Kidney epithelial cell (primary cell): ENCODE results near the gene PIEZO2. TPM values are rescaled to one million over a fixed set of nuclear protein-coding genes. Genes with fewer than 3 reads are reported as not detected.

ENCODE experiments used
- DNase-seq: peaks from one replicate; pipeline ENCODE4 v3.0.0-alpha.2; 2010; ENCODE audit warnings: low read depth
- H3K27me3 ChIP-seq: 2 replicates; pipeline ENCODE4 v1.6.0; 2011; ENCODE audit warnings: low read length; ENCODE audit not compliant: control insufficient read depth, insufficient read depth
- H3K36me3 ChIP-seq: 2 replicates; pipeline ENCODE4 v1.5.1; 2011; ENCODE audit warnings: low read length; ENCODE audit not compliant: control insufficient read depth, insufficient read depth
- H3K4me3 ChIP-seq: 2 replicates; pipeline ENCODE4 v1.5.1; 2011; ENCODE audit warnings: low read depth, mild to moderate bottlenecking, control low read depth, low read length
- total RNA-seq: library from RNA; depleted of rRNA; stranded (reverse); fragments of >200 nt; gene quantifications from 2 replicates; pipeline ENCODE4 v1.2.3, GENCODE V29; 2015
- TF ChIP-seq, protein P1 (sequence below): IDR thresholded peaks from 2 replicates; pipeline ENCODE4 v1.5.1; 2011; ENCODE audit warnings: mild to moderate bottlenecking, moderate library complexity, low read length, control low read depth, inconsistent platforms; ENCODE audit not compliant: insufficient read depth, poor library complexity, severe bottlenecking

Gene PIEZO2
- total RNA-seq, 1 donor from 2014 or later, result 1.8 TPM

DNA sequence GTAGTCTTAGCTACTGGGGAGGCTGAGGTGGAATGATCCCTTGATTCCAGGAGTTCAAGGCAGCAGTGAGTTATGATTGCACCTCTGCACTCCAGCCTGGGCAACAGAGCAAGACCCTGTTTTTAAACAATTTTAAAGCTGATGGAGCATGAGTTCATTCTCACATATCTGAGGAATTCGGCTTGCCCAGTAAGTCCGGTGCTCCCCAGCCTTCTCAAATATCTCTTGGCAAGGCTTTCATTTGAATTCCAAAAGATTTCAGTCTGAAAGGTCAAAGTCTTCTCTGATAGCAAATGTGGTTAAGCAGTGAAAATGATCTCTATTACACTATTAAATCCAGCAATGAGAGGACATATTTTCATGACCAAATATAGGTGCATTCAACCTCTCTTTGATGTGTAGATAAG is 27.9 kb downstream of the PIEZO2 start:
- Histone ChIP-seq H3K4me3 (no peak overlapping the region), H3K36me3 (no peaks in the 10 kb centered on the region), H3K27me3 (no peaks in the 10 kb centered on the region)
- no peak for DNase-seq
- TF ChIP-seq, protein P1, sequence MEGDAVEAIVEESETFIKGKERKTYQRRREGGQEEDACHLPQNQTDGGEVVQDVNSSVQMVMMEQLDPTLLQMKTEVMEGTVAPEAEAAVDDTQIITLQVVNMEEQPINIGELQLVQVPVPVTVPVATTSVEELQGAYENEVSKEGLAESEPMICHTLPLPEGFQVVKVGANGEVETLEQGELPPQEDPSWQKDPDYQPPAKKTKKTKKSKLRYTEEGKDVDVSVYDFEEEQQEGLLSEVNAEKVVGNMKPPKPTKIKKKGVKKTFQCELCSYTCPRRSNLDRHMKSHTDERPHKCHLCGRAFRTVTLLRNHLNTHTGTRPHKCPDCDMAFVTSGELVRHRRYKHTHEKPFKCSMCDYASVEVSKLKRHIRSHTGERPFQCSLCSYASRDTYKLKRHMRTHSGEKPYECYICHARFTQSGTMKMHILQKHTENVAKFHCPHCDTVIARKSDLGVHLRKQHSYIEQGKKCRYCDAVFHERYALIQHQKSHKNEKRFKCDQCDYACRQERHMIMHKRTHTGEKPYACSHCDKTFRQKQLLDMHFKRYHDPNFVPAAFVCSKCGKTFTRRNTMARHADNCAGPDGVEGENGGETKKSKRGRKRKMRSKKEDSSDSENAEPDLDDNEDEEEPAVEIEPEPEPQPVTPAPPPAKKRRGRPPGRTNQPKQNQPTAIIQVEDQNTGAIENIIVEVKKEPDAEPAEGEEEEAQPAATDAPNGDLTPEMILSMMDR, result no peak

DNA sequence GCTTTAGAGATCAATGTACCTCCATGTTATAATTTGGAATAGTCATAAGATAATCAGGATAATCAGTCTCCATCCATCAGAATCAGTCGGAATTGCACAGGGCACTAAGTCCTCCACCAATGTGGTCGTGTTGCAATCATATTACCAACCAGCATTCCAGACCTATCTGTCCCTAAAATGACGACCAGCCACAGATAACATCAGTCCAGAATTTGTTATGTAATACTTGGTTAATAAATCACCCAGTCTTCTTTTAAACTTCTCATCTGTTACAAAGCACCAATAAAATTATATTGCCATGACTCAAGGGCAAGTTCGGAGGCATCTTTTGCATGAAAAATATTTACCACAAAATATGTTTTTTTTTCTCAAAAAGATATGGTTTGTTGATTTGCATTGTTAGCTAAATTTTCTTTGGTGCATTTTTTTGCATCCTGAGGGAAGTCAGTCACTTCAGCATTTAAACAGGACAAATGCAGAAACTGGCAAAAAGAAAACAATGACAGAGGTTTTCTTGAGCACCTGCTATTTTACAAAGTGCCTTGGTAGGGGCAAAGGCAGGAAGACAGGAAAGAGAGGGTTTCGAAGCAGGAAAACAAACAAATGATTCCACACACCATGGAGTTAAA is 29.3 kb downstream of the PIEZO2 start:
- H3K27me3 ChIP-seq, result no peaks in the 10 kb centered on the region
- no peaks in the 10 kb centered on the region for H3K36me3 ChIP-seq
- TF ChIP-seq, protein P1, result no peak
- no peak for DNase-seq
- H3K4me3 ChIP-seq, result no peak overlapping the region

DNA sequence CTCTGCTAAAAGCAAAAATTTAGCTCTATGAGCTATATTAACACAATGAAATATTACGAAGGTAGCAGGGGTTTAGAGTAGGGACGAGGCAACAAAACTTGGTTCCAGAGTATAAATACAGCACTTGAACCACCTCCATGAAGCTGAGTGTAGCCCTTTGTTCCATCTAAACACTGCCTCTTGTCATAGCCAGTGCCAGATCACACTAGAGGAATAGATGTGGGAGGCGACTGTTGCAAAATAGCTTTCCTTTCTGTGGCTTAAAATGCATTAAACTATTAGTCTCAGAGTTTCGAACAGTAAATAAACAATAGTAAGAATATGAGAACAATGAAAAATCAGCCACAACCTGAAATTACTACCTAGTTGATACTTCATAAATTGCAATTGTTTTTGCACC is 29.8 kb downstream of the PIEZO2 start:
- TF ChIP-seq, protein P1, result no peak
- Histone ChIP-seq H3K27me3 (no peaks in the 10 kb centered on the region), H3K36me3 (no peaks in the 10 kb centered on the region), H3K4me3 (no peak overlapping the region)
- no peak for DNase-seq

DNA sequence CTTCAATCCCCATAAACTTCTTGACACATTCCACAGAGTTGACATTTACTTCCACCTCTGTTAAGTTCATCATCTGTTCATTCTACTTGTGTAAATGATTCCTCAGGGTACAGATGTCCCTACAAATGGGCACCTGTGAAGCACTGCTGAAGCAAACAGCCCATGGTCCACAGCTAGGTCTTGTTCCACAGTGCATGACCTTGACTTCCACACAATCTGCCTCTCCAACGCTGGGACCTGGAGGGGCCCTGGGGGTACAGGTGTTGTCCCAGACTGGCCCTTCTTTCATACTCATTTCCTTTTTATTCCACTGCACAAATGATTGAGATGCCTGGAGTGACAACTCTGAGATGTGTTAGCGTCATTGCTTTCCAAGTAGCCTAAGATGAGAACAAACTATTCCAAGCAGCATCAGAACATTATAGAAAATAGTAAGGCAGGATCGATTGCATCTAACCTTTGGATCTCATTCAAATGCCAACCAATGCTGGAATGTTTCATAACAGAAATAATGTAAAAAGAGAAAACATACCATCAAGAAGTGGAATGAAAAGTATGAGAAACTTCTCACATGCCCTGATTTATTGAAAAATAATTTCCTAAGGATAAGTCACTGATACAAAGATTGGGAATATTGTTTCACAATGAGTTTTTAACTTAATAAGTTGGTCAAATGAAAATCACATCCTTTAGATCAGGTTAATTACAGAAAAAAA is 31.2 kb downstream of the PIEZO2 start:
- TF ChIP-seq, protein P1, result no peak
- DNase-seq, result no peak
- Histone ChIP-seq H3K4me3 (no peak overlapping the region), H3K36me3 (no peaks in the 10 kb centered on the region), H3K27me3 (no peaks in the 10 kb centered on the region)

DNA sequence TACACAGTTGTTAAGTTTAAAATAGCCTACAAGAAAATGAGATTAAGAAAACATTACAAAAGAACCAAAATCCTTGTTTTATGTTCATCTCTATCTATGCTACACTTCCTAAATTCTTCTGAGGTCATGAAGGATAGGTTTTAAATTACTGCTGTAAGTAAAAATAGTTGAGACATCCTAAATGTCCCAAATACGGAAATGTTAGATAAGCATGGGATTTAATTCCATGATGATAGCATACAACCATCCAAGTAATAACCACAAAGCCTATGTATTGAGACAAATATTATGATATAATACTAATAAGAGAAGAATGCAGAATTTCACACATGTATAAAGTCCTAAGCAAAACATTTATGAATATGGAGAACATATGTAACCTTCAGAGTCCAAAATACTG is 34.1 kb downstream of the PIEZO2 start:
- Histone ChIP-seq H3K36me3 (no peaks in the 10 kb centered on the region), H3K27me3 (no peaks in the 10 kb centered on the region), H3K4me3 (no peak overlapping the region)
- no peak for DNase-seq
- TF ChIP-seq, protein P1, result no peak
